GM21717 (cell line): Measurements from ENCODE around the gene COL23A1.

Source experiments
- ATAC-seq: cut with Tn5 transposase; IDR thresholded peaks from one replicate; pipeline ENCODE4 v1.9.1; 2021; ENCODE audit warnings: mild to moderate bottlenecking, moderate library complexity; ENCODE audit not compliant: unreplicated experiment

The COL23A1 gene

DNA sequence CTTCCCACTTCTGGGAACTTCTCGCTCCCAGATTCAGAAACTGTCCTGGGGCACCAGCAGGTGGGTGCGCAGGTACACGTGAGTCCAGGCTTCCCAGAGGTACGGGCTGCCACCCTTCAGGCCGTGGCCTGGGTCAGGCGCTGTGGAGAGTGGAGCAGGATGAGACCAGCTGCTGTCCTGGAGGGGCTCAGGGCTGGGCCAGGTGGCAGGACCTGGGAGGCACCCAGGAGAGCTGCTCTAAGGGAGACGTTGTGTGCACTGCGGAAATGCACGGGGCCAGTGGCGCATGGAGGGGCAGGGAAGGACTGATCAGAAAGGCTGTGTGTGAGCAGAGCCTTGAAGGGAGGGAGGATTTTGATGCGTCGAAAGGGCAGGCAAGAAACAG is 222.5 kb downstream of the COL23A1 start:
- ATAC-seq = no peak

GRCh38 chr5:178366998-178367735 is 223.0 kb downstream of the COL23A1 start:
- ATAC-seq = no peak

DNA sequence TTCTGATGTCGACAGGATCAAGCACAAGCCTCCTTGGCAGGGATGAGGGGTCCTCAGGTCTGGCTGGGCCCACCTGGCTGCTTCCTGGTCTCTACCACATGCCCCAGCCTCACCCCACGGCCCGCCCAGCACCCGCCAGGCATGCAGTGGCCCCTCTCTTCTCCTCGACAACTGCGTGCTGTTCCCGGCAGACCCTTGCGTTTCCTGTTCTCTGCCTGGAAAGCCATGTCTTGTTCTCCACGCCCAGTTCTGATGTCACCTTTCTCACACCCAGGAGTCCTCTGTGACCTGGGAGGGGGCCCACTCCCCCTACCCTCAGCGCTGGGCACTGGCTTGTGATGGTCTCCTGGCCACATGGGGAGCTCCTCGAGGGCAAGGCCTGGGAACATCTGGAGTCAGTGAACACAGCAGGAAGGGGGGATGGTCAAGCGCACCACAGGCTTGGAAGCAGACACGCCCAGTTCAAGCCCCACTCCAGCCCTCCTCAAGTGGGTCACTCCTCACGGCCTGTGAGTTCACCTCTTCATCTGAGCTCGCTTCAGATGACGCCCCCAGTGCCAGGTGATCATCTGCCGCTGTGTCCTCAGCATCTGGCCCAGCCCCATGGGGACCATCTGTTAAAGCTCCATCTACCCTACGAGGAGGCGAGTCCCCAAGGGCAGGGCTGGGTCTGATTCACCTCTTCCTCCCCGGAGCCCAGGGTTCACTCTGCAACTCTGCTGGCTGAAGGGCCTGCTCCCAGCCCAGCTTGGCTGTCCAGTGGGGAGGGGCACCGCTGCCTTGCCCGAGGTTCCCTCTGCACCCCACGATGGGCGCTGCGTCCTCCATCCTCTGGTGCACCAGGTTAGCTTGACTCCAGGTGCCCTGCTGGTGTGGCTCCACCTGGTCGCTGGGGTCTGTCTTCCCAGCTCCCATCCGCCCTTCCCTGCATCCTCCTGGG is 224.4 kb downstream of the COL23A1 start:
- ATAC-seq = no peak

- no peak for ATAC-seq
Measured at GRCh38 chr5:178364326-178364675, 225.9 kb downstream of the COL23A1 start.

DNA sequence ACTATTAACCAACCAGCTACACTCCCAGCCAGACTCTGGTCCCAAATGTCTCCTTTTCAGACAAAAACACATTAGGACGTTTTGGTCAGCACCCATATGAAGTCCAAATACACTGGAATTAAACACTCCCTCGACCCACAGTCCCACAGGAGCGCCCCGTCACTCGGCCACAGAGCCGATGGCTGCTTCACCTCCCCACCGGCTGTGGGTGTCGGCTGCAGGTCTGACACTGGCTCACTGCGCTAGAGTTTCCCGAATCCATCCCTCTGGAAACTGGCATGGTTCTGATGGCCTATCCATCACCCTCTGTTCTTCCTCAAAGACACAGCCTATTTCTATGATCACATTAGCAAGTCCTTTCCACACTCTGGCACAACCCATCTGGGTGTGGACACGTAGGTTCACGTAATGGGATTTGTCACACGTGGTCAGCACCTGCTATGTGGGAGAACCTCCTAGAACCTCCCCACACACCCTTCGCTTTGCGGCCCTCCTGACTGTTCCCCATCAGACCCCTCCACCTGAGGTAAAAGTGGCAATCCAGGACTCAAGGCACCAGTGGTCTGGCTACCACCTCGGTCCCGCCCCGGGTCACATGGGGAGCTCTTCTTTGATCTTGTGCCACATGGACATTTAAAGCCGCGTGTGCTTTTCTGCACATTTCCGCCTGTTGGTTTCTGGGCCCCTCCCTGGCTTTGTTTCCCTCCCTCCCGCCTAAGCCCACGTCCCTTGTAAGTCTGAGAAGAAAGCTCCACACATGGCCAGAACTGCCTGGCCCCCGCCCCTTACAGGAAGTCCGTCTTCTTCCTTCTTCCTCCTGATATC is 226.5 kb downstream of the COL23A1 start:
- ATAC-seq = no peak

- no peak for ATAC-seq
Measured at GRCh38 chr5:178361657-178362445, 228.3 kb downstream of the COL23A1 start.

DNA sequence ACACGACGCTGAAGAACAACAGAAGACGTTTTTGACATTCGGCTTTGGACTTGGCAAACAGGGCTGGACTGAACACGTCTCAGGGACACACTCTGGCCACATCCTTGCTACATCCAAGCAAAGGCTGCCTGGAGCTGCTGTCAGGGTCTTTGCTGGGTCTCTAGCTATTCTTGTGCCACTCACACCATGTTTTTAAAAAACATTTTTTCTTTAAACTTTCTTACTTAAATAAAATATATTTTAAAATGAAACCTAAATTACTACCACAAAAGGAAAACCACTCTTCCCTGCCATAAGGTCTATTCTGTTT is 229.3 kb downstream of the COL23A1 start:
- ATAC-seq = no peak

DNA sequence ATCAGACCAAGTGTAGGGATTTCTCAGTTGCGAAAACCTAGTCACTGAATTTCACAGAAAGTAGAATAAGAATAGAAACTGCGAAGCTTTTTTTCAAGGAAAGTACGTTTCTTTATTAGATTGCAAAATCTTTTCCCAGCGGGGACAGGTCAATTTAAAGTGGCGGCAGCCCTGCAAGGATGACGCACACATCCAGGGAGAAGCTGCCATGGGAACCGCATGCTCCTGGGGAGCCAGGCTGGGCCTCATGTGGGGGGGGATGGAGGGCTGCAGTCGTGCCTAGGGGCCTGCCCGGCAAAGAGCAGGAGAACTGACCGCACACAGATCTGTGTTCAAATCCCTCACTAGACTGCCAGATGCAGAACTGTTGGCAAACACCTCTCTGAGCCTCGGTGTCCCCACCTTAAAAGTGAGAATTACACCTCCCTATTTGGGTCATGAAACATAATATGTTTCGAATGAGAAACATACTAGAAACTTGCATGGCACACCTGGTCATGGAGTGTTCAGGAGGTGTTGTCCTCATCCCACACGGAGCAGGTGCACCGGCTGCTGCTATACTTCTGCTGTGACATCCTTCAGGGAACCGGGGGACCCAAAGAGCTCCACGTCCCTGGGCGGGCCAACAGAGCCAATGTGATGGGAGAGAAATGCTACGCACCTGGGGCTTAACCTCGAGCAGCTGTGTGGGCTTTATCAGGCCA is 229.8 kb downstream of the COL23A1 start:
- ATAC-seq = no peak

DNA sequence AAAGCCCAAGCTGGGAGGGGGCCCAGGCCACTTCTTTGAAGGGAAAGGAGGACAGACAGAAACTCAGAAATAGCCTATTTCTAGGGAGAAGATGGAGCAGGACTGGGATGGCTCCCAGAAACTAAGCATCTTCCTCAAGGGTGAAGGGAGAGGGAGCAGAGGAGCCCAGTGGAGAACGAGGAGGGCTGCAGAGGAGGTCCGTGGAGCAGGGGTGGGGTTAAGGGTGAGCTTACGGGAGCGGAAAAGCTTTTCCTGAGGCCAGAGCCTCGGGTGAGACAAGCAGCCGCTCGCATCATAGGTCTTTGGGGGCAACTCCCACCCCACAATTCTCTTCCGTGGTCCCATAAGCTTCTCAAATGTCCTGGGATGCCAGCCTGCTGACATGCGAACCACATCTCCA is 230.5 kb downstream of the COL23A1 start:
- ATAC-seq = no peak

DNA sequence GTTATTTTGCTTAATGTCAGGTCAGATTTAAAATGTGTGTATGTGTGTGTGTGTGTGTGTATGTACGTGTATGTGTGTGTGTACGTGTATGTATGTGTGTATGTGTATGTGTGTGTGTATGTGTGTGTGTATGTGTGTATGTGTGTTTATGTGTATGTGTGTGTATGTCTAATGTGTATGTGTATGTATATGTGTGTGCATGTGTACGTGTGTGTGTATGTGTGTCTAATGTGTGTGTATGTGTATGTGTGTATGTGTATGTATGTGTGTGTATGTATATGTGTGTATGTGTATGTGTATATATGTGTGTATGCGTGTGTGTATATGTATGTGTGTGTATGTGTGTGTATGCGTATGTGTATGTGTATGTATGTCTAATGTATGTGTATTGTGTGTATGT is 232.5 kb downstream of the COL23A1 start:
- no peak for ATAC-seq

DNA sequence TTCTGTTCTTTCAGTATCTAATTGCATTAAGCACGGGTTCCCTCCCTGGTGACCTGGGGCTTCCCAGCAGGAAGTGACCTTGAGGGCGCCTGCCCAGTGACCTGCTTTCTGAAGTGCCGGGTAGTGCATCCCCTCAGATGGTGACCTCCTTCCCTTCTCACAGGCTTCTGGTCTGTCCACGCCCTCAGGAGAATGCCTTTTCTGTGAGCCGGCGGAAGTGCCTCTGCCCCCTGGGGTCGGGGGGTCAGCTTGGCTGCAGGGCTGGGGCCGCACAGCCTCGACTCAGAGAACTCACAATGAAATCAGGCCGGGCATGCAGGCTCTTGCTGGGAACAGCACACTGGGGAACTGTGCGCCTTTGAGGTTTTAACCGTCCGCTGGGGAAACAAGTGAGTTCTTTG is 233.1 kb downstream of the COL23A1 start:
- no peak for ATAC-seq

- ATAC-seq = no peak
Measured at GRCh38 chr5:178356431-178356872, 233.7 kb downstream of the COL23A1 start.

DNA sequence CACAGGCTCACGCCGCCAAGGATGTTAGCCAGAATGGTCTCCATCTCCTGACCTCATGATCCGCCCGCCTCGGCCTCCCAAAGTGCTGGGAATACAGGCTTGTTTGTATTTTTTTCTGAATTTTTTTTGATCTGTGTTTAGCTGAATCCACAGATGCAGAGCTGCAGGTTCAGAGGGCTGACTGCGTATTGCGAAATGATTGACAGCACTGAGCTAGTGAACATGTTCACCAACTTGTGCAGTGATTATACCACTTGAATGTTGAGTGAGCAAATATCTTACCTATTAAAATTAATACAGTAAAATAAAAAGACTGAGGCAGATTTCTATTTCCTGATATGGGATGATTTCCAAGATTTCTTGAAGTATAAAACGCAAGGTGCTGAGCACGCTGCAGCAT is 234.5 kb downstream of the COL23A1 start:
- no peak for ATAC-seq

DNA sequence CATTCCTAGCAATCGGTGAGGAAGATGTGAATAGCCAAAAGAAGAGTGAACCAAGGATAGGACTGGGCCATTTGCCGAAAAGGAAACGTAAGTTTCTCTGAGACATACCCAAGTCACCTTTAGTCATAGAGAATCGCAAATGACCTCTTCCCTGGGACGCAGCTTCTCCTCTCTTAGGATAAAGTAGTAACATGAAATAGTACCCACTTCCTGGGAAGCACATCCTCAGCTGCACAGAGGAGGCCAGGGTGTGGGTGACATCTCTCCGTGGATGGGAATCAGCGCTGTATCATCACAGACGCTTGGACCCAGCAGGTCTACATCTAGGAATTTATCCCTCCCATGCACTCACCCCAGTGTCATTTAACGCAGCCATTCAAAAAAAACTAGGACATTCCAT is 236.7 kb downstream of the COL23A1 start:
- ATAC-seq = no peak

DNA sequence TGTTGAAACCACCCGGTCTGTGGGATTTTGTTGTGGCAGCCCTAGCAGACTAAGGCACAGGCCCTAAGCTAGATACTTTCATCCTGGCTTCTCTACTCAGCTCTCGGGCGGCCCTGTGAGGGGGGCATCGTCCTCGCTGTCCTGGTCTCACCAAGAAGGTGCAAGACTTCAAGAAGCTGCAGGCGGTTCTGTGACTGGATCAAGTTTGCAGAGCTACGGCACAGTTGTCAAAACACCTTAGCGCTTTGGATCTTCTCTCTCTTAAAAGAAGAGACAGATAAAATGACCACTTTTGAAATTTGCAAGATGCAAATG is 238.2 kb downstream of the COL23A1 start:
- no peak for ATAC-seq

GRCh38 chr5:178351221-178352034 is 238.8 kb downstream of the COL23A1 start:
- no peak for ATAC-seq

GRCh38 chr5:178350361-178351220 is 239.6 kb downstream of the COL23A1 start:
- no peak for ATAC-seq

GRCh38 chr5:178349625-178350353 is 240.4 kb downstream of the COL23A1 start:
- ATAC-seq = no peak
